GM10266 (cell line): ENCODE measurements around the gene LCE3A.

Experiments
- DNase-seq: peaks from one replicate; pipeline ENCODE4 v3.0.0; 2012; ENCODE audit errors: extremely low spot score
- TF ChIP-seq, protein P1 (sequence below): IDR thresholded peaks from 2 replicates; pipeline ENCODE4 v1.5.1; 2012; ENCODE audit warnings: mild to moderate bottlenecking, low read depth; ENCODE audit not compliant: control insufficient read depth, insufficient read depth; ENCODE audit errors: missing control alignments

LCE3A gene

DNA sequence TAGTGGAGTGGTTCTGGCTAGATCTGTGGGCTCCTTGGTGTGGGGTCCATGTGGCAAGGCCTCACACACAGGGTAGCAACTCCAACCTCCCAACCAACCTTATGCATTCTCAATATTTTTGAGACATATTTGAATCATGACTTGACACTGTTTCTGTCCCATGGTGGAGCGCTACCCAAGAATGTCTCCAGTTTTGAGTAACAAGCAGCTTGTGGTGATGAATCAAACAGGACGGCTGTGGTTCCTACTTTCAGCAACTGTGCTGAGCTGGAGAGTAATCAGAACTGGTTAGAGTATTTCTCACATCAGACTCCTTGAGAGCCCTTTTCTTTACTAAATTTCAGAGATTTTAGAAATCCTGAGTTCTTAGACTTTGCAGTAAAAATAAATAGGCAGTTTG, 45.7 kb downstream of the LCE3A start:
- peak; percentile 44 for DNase-seq
- TF ChIP-seq, protein P1, sequence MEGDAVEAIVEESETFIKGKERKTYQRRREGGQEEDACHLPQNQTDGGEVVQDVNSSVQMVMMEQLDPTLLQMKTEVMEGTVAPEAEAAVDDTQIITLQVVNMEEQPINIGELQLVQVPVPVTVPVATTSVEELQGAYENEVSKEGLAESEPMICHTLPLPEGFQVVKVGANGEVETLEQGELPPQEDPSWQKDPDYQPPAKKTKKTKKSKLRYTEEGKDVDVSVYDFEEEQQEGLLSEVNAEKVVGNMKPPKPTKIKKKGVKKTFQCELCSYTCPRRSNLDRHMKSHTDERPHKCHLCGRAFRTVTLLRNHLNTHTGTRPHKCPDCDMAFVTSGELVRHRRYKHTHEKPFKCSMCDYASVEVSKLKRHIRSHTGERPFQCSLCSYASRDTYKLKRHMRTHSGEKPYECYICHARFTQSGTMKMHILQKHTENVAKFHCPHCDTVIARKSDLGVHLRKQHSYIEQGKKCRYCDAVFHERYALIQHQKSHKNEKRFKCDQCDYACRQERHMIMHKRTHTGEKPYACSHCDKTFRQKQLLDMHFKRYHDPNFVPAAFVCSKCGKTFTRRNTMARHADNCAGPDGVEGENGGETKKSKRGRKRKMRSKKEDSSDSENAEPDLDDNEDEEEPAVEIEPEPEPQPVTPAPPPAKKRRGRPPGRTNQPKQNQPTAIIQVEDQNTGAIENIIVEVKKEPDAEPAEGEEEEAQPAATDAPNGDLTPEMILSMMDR: no peak
